HG03280 (cell line): Measurements from ENCODE around the gene SSMEM1.
A peak's percentile ranks its signal among the peaks of the same experiment; 100 is the strongest.
"Not testable (repeated sequence)": the region's sequence is repeated elsewhere in the genome, so short reads cannot be mapped to it uniquely, and the experiment has no call there.

Experiments
- ATAC-seq: cut with Tn5 transposase; IDR thresholded peaks from one replicate; pipeline ENCODE4 v1.9.1; 2021; ENCODE audit warnings: mild to moderate bottlenecking, moderate library complexity; ENCODE audit not compliant: unreplicated experiment

Gene SSMEM1

GRCh38 chr7:130210181-130210935 lies 2.7 kb downstream of the SSMEM1 start:
- no peak for ATAC-seq

- no peak for ATAC-seq
Measured at GRCh38 chr7:130213828-130214227, 6.2 kb downstream of the SSMEM1 start.

DNA sequence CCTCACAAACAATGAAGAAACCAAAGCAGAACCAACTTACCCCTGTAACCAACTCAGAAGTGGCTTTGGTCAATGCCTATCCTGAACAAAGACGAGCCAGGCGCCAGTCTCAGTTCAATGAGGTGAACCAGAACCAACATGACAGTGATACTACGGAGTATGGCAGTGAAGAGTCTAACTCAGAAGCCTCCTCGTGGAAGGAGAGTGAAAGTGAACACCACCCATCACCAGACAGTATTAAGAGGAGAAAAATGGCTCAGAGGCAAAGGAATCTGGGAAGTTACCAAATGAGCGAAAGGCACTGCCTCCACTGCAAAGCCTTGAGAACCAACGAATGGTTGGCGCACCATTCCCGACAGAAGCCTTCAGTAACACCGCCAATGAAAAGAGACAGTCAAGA lies 8.4 kb downstream of the SSMEM1 start:
- ATAC-seq: no peak

DNA sequence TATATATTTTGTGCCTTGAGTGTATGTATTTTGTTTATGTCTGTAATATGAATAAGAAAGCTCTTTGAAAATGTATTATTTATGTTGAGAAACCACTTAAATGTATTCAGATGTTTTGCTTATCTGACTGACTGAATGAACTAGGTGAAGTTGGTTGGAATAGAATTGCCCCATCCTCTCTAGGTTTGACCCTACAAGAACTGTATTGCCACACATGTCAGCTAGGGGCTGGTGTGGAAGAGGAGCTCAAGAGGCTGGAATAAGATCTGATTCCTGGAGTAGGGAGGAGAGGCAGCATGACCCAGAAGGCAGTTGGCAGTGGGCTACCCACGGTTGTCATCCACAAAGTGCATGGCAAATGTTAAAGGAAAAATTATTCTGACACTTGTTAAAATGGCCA lies 9.1 kb downstream of the SSMEM1 start:
- no peak for ATAC-seq

GRCh38 chr7:130218806-130219620 lies 11.4 kb downstream of the SSMEM1 start:
- ATAC-seq: no peak

GRCh38 chr7:130219871-130220270 lies 12.2 kb downstream of the SSMEM1 start:
- ATAC-seq: no peak

GRCh38 chr7:130221746-130222145 lies 14.1 kb downstream of the SSMEM1 start:
- ATAC-seq: no peak

- ATAC-seq: no peak
Measured at GRCh38 chr7:130223646-130224045, 16.0 kb downstream of the SSMEM1 start.

GRCh38 chr7:130224210-130224609 lies 16.6 kb downstream of the SSMEM1 start:
- ATAC-seq: no peak

DNA sequence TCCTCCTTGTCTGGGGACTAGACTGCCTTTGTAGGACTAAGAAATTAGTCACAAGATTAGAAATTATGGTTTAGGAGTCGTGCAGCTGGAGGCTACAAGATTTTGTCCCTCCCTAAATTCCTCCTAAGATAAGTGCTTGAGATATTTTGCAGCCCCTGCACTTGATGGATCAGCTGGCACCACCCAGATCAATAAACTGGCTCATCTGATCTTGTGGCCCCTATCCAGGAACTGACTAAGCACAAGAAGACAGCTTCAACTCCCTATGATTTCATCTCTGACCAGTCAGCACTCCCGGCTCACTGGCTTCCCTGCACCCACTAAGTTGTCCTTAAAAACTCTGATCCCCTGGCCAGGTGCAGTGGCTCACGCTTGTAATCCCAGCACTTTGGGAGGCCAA lies 17.3 kb downstream of the SSMEM1 start:
- ATAC-seq: not testable (repeated sequence)

DNA sequence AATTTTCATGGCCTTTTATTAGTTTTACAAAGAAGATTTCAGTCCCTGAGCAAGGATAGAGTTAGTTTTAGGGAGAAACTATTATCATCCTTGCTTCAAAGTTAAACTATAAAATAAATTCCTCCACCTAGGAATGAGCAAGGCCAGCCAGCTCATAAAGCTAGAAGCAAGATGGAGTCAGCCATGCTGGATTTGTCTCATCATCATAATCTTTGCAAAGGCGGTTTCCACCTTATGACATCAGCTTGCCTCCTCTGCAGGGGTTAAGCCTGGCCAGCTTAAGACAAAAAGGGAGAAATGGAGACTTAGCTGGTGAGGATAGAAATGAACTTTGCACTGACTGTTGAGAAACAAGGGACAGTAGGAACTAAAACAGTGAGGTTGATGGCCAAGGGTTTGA lies 18.7 kb downstream of the SSMEM1 start:
- ATAC-seq: no peak

DNA sequence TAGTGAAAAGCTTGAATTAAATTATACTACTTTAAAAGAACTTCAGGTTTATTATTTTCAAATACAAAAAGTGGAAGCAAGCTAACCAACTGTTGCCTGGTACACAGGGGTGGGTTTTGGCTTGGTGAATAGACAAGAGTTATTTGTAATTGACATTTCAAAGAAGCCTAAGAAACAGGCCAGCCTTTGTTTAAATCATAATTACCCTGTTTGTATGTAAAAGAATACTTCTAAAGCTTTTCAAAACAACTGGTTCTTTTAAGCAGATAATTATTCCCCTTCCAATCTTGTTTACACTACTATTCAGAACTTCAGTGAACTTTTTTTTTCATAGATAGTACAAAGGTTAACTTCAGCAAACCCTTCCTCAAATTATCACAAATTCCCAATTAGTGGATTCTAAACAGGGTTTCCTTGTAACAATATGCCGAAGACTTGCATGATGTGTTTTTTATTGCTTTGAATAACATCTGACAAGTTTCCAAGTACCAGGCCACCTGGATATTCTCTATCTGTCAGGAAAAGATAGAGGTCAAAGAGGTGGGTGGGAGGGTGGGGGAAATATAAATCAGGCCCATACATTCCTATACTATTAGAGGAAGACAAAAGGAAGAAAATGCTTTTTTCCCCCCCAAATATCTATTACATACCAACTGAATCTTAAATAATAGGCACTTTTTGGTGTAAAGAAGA lies 20.4 kb downstream of the SSMEM1 start:
- no peak for ATAC-seq

DNA sequence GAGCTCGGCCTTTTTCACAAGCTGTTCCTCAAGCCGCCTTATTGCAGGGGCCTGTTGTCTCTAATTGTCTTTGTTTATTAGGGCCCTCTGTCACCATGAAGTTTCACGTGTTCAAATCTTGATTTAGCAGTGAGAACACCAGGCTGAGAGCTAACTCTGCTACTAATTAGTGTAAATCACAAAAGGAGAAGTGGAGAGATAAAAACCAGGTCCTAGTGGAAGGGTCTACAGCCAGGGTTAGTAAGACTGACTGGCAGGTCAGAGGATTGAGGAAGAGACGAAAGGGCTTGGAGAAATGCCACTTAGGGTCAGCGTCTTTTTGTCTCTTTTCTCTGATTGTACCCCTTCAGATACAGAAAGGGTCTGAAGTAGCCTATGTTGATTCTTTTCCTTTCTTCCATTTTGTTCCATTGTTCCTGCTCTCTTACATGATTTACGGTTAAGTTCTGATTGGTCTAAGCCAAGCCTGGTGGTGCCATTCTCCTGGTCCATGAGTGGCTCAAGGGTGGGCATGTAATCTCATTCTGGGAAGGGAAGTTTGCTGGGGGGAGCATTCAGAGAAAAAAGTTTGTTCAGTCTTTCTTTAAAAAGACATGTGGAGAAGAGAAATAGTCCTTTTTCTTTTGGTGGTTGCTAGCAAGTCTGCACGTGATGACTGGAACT lies 21.3 kb downstream of the SSMEM1 start:
- ATAC-seq: no peak

GRCh38 chr7:130229981-130230380 lies 22.3 kb downstream of the SSMEM1 start:
- not testable (repeated sequence) for ATAC-seq

DNA sequence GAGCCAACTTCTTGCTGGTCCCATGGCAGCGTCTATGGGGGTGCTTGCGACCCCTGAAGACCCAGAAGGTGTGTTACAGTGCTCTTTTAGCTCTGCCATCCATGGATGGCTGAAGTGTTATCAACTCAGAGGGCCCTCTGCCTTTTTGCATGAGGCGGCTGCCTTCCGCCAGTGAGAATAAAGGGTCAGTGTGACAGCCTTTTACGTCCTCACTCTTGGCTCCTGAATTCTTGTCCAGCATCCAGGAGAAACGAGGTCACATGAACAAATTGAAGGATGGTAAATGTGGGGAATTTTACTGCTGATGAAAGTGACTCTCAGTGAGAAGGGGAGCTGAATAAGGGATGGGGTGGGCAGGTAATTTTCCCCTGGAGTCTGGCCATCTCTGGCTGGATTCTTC lies 24.1 kb downstream of the SSMEM1 start:
- ATAC-seq: no peak

DNA sequence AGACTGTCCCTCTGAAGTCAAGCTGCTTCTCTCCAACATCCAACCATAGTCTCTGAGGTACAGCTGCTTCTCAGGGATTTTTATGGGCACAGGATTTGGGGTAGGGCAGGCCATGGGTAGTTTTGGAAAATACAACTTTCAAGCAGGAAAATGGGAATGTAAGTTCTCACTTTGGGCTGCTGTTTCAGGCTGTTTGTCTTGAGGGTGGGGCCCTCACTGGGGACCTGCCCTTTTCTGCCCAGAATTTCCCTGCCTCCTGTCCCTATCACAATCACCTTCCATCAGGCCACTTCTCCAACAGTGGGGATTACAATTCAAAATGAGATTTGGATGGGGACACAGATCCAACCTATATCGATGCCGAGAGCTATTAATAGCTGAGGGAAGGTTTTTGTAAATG lies 24.5 kb downstream of the SSMEM1 start:
- no peak for ATAC-seq

GRCh38 chr7:130234078-130234477 lies 26.4 kb downstream of the SSMEM1 start:
- ATAC-seq: no peak

- ATAC-seq: not testable (repeated sequence)
Measured at GRCh38 chr7:130236361-130236760, 28.7 kb downstream of the SSMEM1 start.

GRCh38 chr7:130240240-130240639 lies 32.6 kb downstream of the SSMEM1 start:
- ATAC-seq: no peak

- peak; percentile 57 for ATAC-seq
Measured at GRCh38 chr7:130242198-130243014, 34.7 kb downstream of the SSMEM1 start.
